Liver (tissue), 3 donors: ENCODE measurements around the gene RAD23A.

Experiments used
- EGR1 ChIP-seq, 2 donors: IDR thresholded peaks; 2 replicates each; pipeline ENCODE4 v1.6.1; 2016 to 2018; ENCODE audit warnings: antibody characterized with exemption in 2 of 2, low read depth in 2 of 2
- RAD21 ChIP-seq, 2 donors: IDR thresholded peaks; 2 replicates each; pipeline ENCODE4 v1.6.1; 2016; ENCODE audit warnings: antibody characterized with exemption in 2 of 2, mild to moderate bottlenecking in 2 of 2
- SP1 ChIP-seq: IDR thresholded peaks from 2 replicates; pipeline ENCODE4 v1.6.1; 2018; ENCODE audit warnings: antibody characterized with exemption, mild to moderate bottlenecking
- TAF1 ChIP-seq: conservative IDR thresholded peaks from 2 replicates; pipeline ENCODE4 v1.6.1; 2016; ENCODE audit warnings: antibody characterized with exemption, mild to moderate bottlenecking
- YY1 ChIP-seq: IDR thresholded peaks from 2 replicates; pipeline ENCODE4 v1.6.1; 2016; ENCODE audit warnings: antibody characterized with exemption, mild to moderate bottlenecking
- TF ChIP-seq, protein P1 (sequence below): fragments of 150-350 bp; IDR thresholded peaks from 2 replicates; pipeline ENCODE4 v1.5.1; 2017; ENCODE audit warnings: improper control_type of control experiment, low read depth, low read length; ENCODE audit not compliant: missing input control
- TF ChIP-seq, protein P2 (sequence below): IDR thresholded peaks from 2 replicates; pipeline ENCODE4 v1.6.1; 2016; ENCODE audit warnings: antibody characterized with exemption
- TF ChIP-seq, protein P3 (sequence below): IDR thresholded peaks from 2 replicates; pipeline ENCODE4 v1.6.1; 2016; ENCODE audit warnings: antibody characterized with exemption, mild to moderate bottlenecking
- donor health status: healthy.
- donor health status: healthy.

DNA sequence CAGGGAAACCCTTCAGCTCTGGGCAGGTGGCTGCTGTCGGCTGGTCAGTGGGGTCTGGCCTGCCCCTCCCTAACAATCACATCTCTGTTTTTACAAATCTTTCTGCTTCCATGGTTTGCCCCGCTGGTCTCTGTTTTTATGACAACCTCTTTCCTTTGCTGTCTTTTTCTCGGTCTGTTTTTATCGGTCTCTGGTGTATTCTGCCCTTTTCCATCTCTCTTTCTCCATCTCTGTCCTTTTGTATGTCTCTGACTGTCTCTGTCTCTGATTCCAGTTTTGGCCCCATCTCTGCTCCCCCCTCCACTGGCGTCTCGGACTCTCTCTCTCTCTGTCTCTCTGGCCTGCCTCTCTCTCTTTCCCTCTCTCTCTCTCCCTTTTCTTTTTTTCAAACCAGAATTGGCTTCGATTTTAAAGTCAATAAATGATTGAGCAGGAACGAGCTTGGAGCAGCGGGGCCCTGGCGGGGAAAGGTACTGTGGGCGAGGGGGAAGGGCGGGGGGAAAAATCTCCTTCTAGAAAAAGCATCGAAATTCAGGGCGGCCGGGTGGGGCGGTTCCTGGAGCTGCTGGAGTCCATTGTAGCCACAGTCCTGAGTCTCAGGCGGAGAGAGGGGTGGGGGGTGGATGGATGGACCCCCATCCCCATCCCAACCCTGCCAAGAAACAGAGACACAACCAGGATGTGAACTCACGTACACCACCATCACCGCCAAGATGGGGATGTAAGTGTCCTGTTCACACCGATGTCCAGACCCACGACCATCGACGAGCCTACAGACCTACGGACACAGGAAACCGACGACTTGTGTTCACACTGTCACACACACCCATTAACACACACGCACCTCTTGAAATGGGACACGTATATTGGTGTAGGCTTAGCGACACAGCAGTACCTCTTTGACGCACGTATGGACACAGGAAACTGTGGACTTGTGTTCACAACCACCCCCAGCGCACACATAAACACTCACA, 52.6 kb downstream of the RAD23A start:
- no peak for TF ChIP-seq EGR1 (IDR thresholded peaks at IDR 0.05; ENCODE audit: low read depth in 2 of 2)
- TF ChIP-seq, protein P1, sequence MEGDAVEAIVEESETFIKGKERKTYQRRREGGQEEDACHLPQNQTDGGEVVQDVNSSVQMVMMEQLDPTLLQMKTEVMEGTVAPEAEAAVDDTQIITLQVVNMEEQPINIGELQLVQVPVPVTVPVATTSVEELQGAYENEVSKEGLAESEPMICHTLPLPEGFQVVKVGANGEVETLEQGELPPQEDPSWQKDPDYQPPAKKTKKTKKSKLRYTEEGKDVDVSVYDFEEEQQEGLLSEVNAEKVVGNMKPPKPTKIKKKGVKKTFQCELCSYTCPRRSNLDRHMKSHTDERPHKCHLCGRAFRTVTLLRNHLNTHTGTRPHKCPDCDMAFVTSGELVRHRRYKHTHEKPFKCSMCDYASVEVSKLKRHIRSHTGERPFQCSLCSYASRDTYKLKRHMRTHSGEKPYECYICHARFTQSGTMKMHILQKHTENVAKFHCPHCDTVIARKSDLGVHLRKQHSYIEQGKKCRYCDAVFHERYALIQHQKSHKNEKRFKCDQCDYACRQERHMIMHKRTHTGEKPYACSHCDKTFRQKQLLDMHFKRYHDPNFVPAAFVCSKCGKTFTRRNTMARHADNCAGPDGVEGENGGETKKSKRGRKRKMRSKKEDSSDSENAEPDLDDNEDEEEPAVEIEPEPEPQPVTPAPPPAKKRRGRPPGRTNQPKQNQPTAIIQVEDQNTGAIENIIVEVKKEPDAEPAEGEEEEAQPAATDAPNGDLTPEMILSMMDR, result no peak
- no peak for TF ChIP-seq TAF1
- no peak for TF ChIP-seq RAD21 (IDR thresholded peaks at IDR 0.05)
- TF ChIP-seq, protein P2, sequence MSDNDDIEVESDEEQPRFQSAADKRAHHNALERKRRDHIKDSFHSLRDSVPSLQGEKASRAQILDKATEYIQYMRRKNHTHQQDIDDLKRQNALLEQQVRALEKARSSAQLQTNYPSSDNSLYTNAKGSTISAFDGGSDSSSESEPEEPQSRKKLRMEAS, result no peak
- TF ChIP-seq SP1, result no peak
- TF ChIP-seq YY1, result no peak
- TF ChIP-seq, protein P3, sequence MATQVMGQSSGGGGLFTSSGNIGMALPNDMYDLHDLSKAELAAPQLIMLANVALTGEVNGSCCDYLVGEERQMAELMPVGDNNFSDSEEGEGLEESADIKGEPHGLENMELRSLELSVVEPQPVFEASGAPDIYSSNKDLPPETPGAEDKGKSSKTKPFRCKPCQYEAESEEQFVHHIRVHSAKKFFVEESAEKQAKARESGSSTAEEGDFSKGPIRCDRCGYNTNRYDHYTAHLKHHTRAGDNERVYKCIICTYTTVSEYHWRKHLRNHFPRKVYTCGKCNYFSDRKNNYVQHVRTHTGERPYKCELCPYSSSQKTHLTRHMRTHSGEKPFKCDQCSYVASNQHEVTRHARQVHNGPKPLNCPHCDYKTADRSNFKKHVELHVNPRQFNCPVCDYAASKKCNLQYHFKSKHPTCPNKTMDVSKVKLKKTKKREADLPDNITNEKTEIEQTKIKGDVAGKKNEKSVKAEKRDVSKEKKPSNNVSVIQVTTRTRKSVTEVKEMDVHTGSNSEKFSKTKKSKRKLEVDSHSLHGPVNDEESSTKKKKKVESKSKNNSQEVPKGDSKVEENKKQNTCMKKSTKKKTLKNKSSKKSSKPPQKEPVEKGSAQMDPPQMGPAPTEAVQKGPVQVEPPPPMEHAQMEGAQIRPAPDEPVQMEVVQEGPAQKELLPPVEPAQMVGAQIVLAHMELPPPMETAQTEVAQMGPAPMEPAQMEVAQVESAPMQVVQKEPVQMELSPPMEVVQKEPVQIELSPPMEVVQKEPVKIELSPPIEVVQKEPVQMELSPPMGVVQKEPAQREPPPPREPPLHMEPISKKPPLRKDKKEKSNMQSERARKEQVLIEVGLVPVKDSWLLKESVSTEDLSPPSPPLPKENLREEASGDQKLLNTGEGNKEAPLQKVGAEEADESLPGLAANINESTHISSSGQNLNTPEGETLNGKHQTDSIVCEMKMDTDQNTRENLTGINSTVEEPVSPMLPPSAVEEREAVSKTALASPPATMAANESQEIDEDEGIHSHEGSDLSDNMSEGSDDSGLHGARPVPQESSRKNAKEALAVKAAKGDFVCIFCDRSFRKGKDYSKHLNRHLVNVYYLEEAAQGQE, result no peak
